Measurements from ENCODE around the gene MED13L.

MED13L gene

GRCh38 chr12:116159593-116160200, 117.8 kb downstream of the MED13L start:
- no peak overlapping the region for H3K4me3 ChIP-seq (ENCODE audit: low read depth in 1 of 2, low read length in 2 of 2)

GRCh38 chr12:116159175-116159574, 118.3 kb downstream of the MED13L start:
- H3K9me3 ChIP-seq (ENCODE audit: control insufficient read depth in 1 of 2, low read length in 2 of 2): no peaks in the 10 kb centered on the region
- H3K27me3 ChIP-seq (ENCODE audit: control insufficient read depth in 1 of 2, insufficient read depth in 2 of 2, low read length in 2 of 2): no peaks in the 10 kb centered on the region
- H3K36me3 ChIP-seq (ENCODE audit: control insufficient read depth in 1 of 2, insufficient read depth in 2 of 2, low read length in 2 of 2): no peaks in the 10 kb centered on the region
- peaks cover 4 to 7% of the 10 kb centered on the region in 2 donors for H3K4me1 ChIP-seq (ENCODE audit: control insufficient read depth in 1 of 2, insufficient read depth in 2 of 2, low read length in 2 of 2)
- H3K27ac ChIP-seq (ENCODE audit: low read depth, low read length): no peak overlapping the region
- H3K9ac ChIP-seq (ENCODE audit: low read depth in 1 of 2, low read length in 2 of 2): no peak overlapping the region
- H3K4me3 ChIP-seq (ENCODE audit: low read depth in 1 of 2, low read length in 2 of 2): no peak overlapping the region

More at GRCh38 chr12:116159593-116160200, 117.8 kb downstream of the MED13L start:
- H3K27me3 ChIP-seq (ENCODE audit: control insufficient read depth in 1 of 2, insufficient read depth in 2 of 2, low read length in 2 of 2): no peaks in the 10 kb centered on the region
- H3K27ac ChIP-seq (ENCODE audit: low read depth, low read length): no peak overlapping the region
- H3K9me3 ChIP-seq (ENCODE audit: control insufficient read depth in 1 of 2, low read length in 2 of 2): no peaks in the 10 kb centered on the region
- H3K9ac ChIP-seq (ENCODE audit: low read depth in 1 of 2, low read length in 2 of 2): no peak overlapping the region
- H3K36me3 ChIP-seq (ENCODE audit: control insufficient read depth in 1 of 2, insufficient read depth in 2 of 2, low read length in 2 of 2): no peaks in the 10 kb centered on the region
- peaks cover 8 to 12% of the 10 kb centered on the region in 2 donors for H3K4me1 ChIP-seq (ENCODE audit: control insufficient read depth in 1 of 2, insufficient read depth in 2 of 2, low read length in 2 of 2)

GRCh38 chr12:116157845-116158267, 119.6 kb downstream of the MED13L start:
- H3K4me3 ChIP-seq (ENCODE audit: low read depth in 1 of 2, low read length in 2 of 2): no peak overlapping the region
- no peaks in the 10 kb centered on the region for H3K9me3 ChIP-seq (ENCODE audit: control insufficient read depth in 1 of 2, low read length in 2 of 2)
- no peaks in the 10 kb centered on the region for H3K36me3 ChIP-seq (ENCODE audit: control insufficient read depth in 1 of 2, insufficient read depth in 2 of 2, low read length in 2 of 2)
- H3K27me3 ChIP-seq (ENCODE audit: control insufficient read depth in 1 of 2, insufficient read depth in 2 of 2, low read length in 2 of 2): no peaks in the 10 kb centered on the region
- H3K9ac ChIP-seq (ENCODE audit: low read depth in 1 of 2, low read length in 2 of 2): no peak overlapping the region
- H3K27ac ChIP-seq (ENCODE audit: low read depth, low read length): no peak overlapping the region
- H3K4me1 ChIP-seq (ENCODE audit: control insufficient read depth in 1 of 2, insufficient read depth in 2 of 2, low read length in 2 of 2): peaks cover 8 to 10% of the 10 kb centered on the region in 2 donors

GRCh38 chr12:116156614-116157013, 120.9 kb downstream of the MED13L start:
- no peak overlapping the region for H3K4me3 ChIP-seq (ENCODE audit: low read depth in 1 of 2, low read length in 2 of 2)
- H3K9me3 ChIP-seq (ENCODE audit: control insufficient read depth in 1 of 2, low read length in 2 of 2): no peaks in the 10 kb centered on the region
- peaks cover 8 to 10% of the 10 kb centered on the region in 2 donors for H3K4me1 ChIP-seq (ENCODE audit: control insufficient read depth in 1 of 2, insufficient read depth in 2 of 2, low read length in 2 of 2)
- no peaks in the 10 kb centered on the region for H3K27me3 ChIP-seq (ENCODE audit: control insufficient read depth in 1 of 2, insufficient read depth in 2 of 2, low read length in 2 of 2)
- no peaks in the 10 kb centered on the region for H3K36me3 ChIP-seq (ENCODE audit: control insufficient read depth in 1 of 2, insufficient read depth in 2 of 2, low read length in 2 of 2)
- no peak overlapping the region for H3K27ac ChIP-seq (ENCODE audit: low read depth, low read length)
- no peak overlapping the region for H3K9ac ChIP-seq (ENCODE audit: low read depth in 1 of 2, low read length in 2 of 2)

GRCh38 chr12:116155383-116155782, 122.1 kb downstream of the MED13L start:
- Histone ChIP-seq H3K36me3 (ENCODE audit: control insufficient read depth in 1 of 2, insufficient read depth in 2 of 2, low read length in 2 of 2) (no peaks in the 10 kb centered on the region), H3K4me1 (ENCODE audit: control insufficient read depth in 1 of 2, insufficient read depth in 2 of 2, low read length in 2 of 2) (peaks cover 8 to 10% of the 10 kb centered on the region in 2 donors), H3K4me3 (ENCODE audit: low read depth in 1 of 2, low read length in 2 of 2) (no peak overlapping the region), H3K27ac (ENCODE audit: low read depth, low read length) (no peak overlapping the region), H3K9me3 (ENCODE audit: control insufficient read depth in 1 of 2, low read length in 2 of 2) (no peaks in the 10 kb centered on the region), H3K9ac (ENCODE audit: low read depth in 1 of 2, low read length in 2 of 2) (no peak overlapping the region), H3K27me3 (ENCODE audit: control insufficient read depth in 1 of 2, insufficient read depth in 2 of 2, low read length in 2 of 2) (no peaks in the 10 kb centered on the region)

GRCh38 chr12:116153983-116154382, 123.5 kb downstream of the MED13L start:
- no peak overlapping the region for H3K9ac ChIP-seq (ENCODE audit: low read depth in 1 of 2, low read length in 2 of 2)

GRCh38 chr12:116153113-116153512, 124.4 kb downstream of the MED13L start:
- no peaks in the 10 kb centered on the region for H3K27me3 ChIP-seq (ENCODE audit: control insufficient read depth in 1 of 2, insufficient read depth in 2 of 2, low read length in 2 of 2)
- peaks cover 7 to 10% of the 10 kb centered on the region in 2 donors for H3K4me1 ChIP-seq (ENCODE audit: control insufficient read depth in 1 of 2, insufficient read depth in 2 of 2, low read length in 2 of 2)
- H3K27ac ChIP-seq (ENCODE audit: low read depth, low read length): no peak overlapping the region
- no peaks in the 10 kb centered on the region for H3K9me3 ChIP-seq (ENCODE audit: control insufficient read depth in 1 of 2, low read length in 2 of 2)
- H3K36me3 ChIP-seq (ENCODE audit: control insufficient read depth in 1 of 2, insufficient read depth in 2 of 2, low read length in 2 of 2): no peaks in the 10 kb centered on the region
- no peak overlapping the region for H3K9ac ChIP-seq (ENCODE audit: low read depth in 1 of 2, low read length in 2 of 2)
- no peak overlapping the region for H3K4me3 ChIP-seq (ENCODE audit: low read depth in 1 of 2, low read length in 2 of 2)

More at GRCh38 chr12:116153983-116154382, 123.5 kb downstream of the MED13L start:
- no peaks in the 10 kb centered on the region for H3K9me3 ChIP-seq (ENCODE audit: control insufficient read depth in 1 of 2, low read length in 2 of 2)
- H3K27me3 ChIP-seq (ENCODE audit: control insufficient read depth in 1 of 2, insufficient read depth in 2 of 2, low read length in 2 of 2): no peaks in the 10 kb centered on the region
- no peak overlapping the region for H3K4me3 ChIP-seq (ENCODE audit: low read depth in 1 of 2, low read length in 2 of 2)
- no peaks in the 10 kb centered on the region for H3K36me3 ChIP-seq (ENCODE audit: control insufficient read depth in 1 of 2, insufficient read depth in 2 of 2, low read length in 2 of 2)
- H3K27ac ChIP-seq (ENCODE audit: low read depth, low read length): no peak overlapping the region
- H3K4me1 ChIP-seq (ENCODE audit: control insufficient read depth in 1 of 2, insufficient read depth in 2 of 2, low read length in 2 of 2): peaks cover 8 to 10% of the 10 kb centered on the region in 2 donors

GRCh38 chr12:116152268-116152667, 125.2 kb downstream of the MED13L start:
- no peaks in the 10 kb centered on the region for H3K36me3 ChIP-seq (ENCODE audit: control insufficient read depth in 1 of 2, insufficient read depth in 2 of 2, low read length in 2 of 2)
- no peaks in the 10 kb centered on the region for H3K9me3 ChIP-seq (ENCODE audit: control insufficient read depth in 1 of 2, low read length in 2 of 2)
- H3K27me3 ChIP-seq (ENCODE audit: control insufficient read depth in 1 of 2, insufficient read depth in 2 of 2, low read length in 2 of 2): no peaks in the 10 kb centered on the region
- no peak overlapping the region for H3K27ac ChIP-seq (ENCODE audit: low read depth, low read length)
- H3K4me3 ChIP-seq (ENCODE audit: low read depth in 1 of 2, low read length in 2 of 2): no peak overlapping the region
- peaks cover 4 to 10% of the 10 kb centered on the region in 2 donors for H3K4me1 ChIP-seq (ENCODE audit: control insufficient read depth in 1 of 2, insufficient read depth in 2 of 2, low read length in 2 of 2)
- no peak overlapping the region for H3K9ac ChIP-seq (ENCODE audit: low read depth in 1 of 2, low read length in 2 of 2)

GRCh38 chr12:116150452-116150851, 127.0 kb downstream of the MED13L start:
- H3K36me3 ChIP-seq (ENCODE audit: control insufficient read depth in 1 of 2, insufficient read depth in 2 of 2, low read length in 2 of 2): no peaks in the 10 kb centered on the region
- H3K9me3 ChIP-seq (ENCODE audit: control insufficient read depth in 1 of 2, low read length in 2 of 2): no peaks in the 10 kb centered on the region
- H3K27me3 ChIP-seq (ENCODE audit: control insufficient read depth in 1 of 2, insufficient read depth in 2 of 2, low read length in 2 of 2): no peaks in the 10 kb centered on the region
- no peak overlapping the region for H3K9ac ChIP-seq (ENCODE audit: low read depth in 1 of 2, low read length in 2 of 2)
- H3K4me1 ChIP-seq (ENCODE audit: control insufficient read depth in 1 of 2, insufficient read depth in 2 of 2, low read length in 2 of 2): peaks cover 4 to 6% of the 10 kb centered on the region in 2 donors
- H3K27ac ChIP-seq (ENCODE audit: low read depth, low read length): no peak overlapping the region
- no peak overlapping the region for H3K4me3 ChIP-seq (ENCODE audit: low read depth in 1 of 2, low read length in 2 of 2)

- Histone ChIP-seq H3K27me3 (ENCODE audit: control insufficient read depth in 1 of 2, insufficient read depth in 2 of 2, low read length in 2 of 2) (no peaks in the 10 kb centered on the region), H3K9me3 (ENCODE audit: control insufficient read depth in 1 of 2, low read length in 2 of 2) (no peaks in the 10 kb centered on the region), H3K4me1 (ENCODE audit: control insufficient read depth in 1 of 2, insufficient read depth in 2 of 2, low read length in 2 of 2) (peaks cover 4 to 6% of the 10 kb centered on the region in 2 donors)
These were observed 127.5 kb downstream of the MED13L start for GRCh38 chr12:116150001-116150400.

More at GRCh38 chr12:116150001-116150400, 127.5 kb downstream of the MED13L start:
- Histone ChIP-seq H3K36me3 (ENCODE audit: control insufficient read depth in 1 of 2, insufficient read depth in 2 of 2, low read length in 2 of 2) (no peaks in the 10 kb centered on the region), H3K4me3 (ENCODE audit: low read depth in 1 of 2, low read length in 2 of 2) (no peak overlapping the region), H3K9ac (ENCODE audit: low read depth in 1 of 2, low read length in 2 of 2) (no peak overlapping the region), H3K27ac (ENCODE audit: low read depth, low read length) (no peak overlapping the region)
